HG03108 (cell line): ENCODE results near the gene TNRC18.
"Not testable (repeated sequence)": the region's sequence is repeated elsewhere in the genome, so short reads cannot be mapped to it uniquely, and the experiment has no call there.

Source experiments
- ATAC-seq: cut with Tn5 transposase; IDR thresholded peaks from one replicate; pipeline ENCODE4 v1.9.1; 2021; ENCODE audit warnings: moderate library complexity; ENCODE audit not compliant: unreplicated experiment

The TNRC18 gene

DNA sequence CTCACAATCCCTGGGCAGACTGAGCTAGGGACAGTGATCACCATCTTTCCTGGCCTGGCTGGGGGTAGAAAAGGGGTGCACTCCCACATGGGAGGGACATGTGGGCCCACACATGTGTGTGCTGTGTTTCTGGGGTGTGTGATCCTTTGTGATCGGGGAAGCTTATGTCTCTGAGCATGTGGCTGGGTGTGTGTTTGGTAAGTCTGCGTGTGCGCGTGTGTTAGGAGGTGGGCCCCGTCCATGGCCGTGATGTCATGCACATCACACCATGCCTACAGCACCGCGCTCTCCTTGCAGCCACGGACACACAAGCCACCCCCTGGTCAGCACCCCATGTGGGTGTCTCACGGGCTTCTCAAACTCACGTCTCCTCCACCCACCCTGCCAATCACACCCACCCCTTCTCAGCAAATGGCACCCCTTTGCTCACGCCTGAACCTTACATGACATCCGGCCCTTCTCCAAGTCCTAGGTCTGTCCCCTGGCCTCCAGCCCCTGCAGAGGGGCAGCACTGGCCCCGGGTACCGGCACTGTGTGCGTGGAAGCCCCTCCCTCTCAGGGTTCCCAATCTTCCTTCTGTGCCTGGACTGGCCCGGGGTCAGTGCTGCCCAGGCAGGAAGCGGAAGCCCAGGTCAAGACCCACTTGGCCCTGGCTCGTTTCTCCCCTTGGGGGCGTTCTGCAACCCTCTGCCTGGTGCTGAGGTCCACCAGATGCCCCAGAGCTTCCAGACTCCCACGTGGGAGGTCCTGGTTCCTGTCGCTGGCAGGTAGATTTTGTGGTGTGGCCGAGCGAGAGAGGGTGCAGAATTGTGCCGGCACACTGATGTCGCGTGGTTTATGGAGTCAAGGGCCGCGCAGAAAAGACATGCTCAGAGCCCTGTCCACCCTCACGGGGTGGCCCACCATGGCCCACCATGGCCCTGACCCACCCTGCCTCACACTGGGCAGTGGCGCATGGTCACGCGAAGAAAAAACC is 128.3 kb downstream of the TNRC18 start:
- no peak for ATAC-seq

DNA sequence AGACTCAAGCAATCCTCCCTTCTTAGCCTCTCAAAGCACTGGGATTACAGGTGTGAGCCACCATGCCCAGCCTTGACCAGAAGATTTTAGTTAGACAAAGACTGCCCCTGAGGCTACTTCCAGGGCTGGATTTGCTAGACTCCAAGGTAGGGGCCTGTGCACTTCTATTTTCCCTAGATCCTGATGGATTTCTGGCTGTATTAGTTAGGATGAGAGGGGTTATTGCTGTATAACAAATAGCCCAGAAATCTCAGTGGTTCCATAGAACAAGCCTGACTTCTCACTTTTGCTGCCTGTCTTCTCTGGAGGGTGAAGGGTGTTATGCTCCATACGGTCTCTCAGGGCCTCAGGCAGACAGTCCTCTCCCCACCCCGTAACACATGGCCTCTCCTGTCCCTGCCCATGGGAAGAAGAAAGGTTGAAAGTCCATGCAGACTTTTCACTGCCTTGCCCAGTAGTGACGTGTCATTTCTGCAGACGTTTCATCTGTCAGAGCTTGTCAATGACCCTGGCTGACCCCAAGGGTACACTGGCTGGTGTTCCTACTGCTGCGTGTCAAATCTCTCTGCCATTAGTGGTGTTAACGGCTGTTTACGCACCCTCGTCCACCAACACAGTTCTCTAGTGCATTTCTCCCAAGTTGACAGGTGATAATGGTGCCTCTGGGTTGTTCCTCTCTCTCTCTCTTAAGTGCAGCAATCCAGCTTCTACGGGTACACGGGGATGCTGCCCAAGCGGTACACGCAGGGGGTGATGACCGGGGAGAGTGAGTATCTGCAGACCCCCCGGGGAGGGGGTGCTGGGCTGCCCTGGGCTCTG is 129.3 kb downstream of the TNRC18 start:
- no peak for ATAC-seq

DNA sequence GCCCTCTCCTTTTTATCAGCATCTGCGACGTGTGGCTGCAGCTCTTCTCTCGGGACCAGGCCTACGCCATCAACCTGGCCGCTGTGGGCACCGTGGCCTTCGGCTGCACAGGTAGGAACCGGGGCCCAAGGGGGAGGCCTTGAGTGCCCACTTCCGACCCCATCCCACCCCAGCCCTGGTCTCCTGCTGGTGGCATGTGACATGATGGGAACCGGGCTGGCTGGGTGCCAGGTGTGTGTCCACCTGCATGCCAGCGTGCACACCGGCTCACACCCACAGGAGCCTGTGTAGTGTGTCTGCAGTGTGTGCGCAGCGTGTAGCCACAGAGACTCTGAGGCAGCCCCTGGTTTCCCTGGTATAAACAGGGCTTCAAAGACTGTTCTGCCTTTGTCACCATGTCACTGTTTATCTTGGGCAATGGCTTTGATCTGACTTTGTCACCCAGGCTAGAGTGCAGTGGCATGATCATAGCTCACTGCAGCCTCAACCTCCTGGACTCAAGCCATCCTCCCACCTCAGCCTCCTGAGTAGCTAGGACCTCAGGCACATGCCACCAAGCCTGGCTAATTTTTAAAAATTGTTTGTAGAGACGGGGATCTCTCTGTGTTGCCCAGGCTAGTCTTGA is 131.8 kb downstream of the TNRC18 start:
- ATAC-seq, result not testable (repeated sequence)

DNA sequence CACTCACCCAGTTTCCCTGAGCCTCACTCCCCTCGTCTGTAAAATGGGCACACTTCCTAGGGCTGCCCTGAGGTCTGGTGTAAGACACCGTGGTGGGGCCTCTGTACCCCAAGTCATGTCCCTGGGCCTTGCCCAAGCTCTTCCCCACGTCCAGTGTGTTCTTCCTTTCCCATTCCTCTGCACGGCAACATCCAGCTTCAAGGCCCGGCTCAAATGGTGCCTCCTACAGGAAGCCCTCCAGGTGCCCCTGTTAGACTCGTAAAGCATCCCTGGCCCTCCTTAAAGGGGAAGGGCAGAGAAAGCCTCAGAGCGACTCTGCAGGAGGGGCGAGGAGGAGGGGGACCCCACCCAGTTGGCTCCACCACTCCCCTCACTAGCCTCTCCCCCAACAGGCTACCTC is 132.3 kb downstream of the TNRC18 start:
- no peak for ATAC-seq

DNA sequence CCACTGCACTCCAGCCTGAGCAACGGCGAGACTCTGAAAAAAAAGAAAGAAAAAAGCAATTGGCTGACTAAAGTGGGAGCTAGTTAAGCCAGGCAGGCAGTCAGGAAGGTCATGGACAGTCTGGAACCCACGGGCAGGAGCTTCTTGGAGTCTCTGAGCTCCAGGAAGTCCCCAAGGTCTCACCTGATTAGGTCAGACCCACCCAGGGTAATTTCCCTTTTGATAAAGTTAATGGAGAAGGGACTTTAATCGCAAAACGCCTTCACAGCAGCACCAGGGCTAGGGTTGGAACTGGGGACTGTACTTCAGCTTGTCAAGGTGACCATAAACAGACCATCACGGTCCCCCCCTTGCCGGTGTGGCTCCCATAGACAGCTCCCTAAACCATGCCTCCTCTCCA is 134.3 kb downstream of the TNRC18 start:
- no peak for ATAC-seq

DNA sequence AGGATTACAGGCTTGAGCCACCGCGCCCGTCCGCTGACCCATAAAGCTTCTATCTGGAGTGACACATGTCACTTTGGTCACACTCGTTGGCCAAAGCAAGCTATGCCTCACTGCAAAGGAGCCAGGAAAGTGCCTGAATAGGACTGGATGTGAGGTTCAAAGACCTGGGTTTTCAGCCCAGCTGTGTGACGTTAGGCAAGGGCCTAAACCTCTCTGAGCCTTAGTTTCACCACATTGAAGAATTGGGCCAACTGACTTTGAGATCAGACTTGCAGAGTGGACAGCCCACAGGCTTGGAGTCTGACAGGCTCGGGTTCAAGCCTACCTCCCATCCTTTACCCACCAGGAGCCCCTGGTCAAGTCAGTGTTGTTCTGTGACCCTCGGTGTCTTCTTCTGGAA is 135.1 kb downstream of the TNRC18 start:
- ATAC-seq, result not testable (repeated sequence)

DNA sequence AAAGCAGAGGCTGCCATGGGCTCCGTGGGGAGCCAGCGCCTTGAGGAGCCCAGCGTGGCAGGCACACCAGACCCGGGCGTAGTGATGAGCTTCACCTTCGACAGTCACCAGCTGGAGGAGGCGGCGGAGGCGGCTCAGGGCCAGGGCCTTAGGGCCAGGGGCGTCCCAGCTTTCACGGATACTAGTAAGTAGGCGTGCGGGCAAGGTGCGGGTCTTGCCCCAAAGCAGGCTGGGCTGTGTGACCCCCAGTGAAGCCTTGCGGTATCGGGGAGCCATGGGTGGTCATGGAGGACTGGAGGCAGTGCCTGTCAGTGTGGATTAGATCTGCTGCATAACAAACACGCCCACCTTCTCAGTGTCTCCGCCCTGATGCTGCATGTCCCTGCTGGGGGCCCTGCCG is 135.8 kb downstream of the TNRC18 start:
- ATAC-seq, result no peak

DNA sequence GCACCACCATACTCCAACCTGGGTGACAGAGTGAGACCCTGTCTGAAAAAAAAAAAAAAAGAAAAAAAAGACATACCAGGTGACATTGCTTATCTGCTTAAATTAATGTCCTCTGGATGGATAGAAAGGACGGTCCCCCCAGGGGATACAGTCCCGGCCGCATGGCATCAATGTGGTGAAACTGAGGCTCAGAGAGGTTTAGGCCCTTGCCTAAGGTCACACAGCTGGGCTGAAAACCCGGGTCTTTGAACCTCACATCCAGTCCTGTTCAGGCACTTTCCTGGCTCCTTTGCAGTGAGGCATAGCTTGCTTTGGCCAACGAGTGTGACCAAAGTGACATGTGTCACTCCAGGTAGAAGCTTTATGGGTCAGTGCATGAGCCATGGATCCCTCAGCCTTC is 136.3 kb downstream of the TNRC18 start:
- not testable (repeated sequence) for ATAC-seq

DNA sequence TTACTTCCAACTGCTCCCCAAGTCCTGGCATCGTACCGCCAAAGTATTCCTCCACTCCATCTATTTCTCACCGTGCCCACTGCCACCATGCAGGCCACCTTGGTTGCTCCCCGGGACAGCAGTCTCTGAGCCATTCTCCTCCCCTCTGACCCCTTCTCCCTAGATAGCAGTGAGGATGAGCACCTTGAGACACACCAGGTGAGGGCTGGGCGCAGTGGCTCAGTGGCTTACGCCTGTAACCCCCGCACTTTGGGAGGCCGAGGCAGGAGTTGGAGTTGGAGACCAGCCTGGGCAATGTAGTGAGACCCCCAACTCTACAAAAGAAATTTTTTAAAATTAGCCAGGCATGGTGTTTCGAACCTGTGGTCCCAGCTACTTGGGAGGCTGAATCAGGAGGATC is 136.7 kb downstream of the TNRC18 start:
- no peak for ATAC-seq

DNA sequence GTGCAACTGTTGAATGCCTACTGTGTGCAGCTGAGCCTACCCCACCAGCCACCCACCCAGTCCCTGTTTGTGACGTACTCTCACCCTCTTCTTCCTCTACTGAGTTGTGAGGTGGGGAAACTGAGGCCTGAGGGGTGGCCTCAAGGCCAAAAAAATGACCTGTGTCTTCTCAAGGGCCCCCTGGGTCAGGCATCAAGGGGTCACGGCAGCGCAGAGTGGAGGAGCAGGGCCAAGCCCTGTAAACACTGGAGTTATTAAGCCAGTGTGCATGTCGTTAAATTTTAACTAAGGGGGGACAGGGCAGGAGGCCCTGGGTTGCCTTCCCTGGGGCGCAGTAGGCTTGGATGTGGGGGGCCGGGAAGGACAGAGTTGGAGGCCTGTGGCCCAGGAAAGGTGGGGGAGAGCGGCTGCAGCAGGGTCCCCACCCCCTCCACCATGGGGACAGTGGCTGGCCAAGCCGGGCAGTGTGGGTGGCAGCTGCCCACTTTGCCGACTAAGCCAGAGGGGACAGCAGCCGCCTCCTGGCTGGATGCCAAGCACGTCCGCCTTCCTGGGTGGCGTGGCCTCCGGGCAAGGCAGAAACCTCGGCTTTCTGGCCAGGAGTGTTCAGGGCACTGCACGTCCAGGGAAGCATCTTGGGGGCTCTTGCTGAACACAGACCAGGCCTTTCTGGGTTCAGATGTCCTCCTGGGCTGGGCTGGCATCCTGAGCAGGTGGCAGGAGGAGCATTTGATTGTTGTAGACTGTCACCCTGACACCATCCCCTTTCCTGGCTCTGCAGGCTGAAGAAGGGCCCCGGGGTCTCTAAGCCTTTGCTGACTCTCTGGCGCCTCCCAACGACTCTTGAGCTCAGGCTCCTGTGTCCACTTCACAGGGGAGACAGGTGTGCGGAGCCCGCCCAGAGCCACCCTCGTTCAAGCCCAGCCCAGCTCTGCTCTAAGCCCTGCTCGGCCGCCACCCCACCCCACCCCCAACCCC is 139.0 kb downstream of the TNRC18 start:
- no peak for ATAC-seq

DNA sequence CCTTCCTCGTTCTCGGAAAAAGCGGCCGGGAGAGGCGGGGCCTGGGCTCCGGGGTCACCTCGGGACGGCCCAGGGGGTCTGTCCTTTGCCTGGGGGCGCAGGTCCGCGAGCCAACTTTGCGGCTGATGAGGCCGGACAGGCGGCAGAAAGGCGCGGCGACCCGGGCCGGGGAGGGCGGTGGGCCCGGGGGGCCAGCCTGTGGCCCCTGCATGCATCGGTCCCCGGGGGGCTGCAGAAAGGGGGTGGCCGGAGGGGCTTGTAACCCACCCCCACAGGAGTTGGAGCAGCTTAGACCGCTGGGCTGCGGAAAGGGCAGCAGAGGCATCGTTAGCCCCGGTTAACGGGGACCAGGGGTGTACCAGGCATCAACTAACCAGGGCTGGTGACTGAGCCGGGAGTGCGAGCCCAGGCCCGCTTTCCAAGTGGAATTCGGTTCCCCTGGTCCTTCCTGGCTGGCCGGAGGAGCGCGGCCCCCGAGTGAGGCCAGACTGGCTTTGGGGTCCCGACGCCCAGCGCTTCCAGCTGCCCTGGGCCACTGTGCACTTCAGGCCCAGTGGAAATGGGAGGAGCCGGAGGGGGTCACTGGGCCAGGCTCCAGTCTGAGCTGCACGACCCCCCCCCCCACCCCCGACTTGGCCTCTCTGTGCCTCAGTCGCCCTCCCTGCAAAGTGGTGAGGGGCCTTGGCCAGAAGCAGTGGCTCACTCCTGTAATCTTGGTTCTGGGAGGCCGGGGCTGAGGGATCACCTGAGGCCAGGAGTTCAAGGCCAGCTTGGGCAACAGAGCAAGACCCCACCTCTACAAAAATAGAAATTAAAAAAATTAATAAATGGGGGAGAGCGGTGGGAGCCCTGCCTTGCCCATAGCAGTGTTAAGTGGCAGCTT is 140.0 kb downstream of the TNRC18 start:
- no peak for ATAC-seq

DNA sequence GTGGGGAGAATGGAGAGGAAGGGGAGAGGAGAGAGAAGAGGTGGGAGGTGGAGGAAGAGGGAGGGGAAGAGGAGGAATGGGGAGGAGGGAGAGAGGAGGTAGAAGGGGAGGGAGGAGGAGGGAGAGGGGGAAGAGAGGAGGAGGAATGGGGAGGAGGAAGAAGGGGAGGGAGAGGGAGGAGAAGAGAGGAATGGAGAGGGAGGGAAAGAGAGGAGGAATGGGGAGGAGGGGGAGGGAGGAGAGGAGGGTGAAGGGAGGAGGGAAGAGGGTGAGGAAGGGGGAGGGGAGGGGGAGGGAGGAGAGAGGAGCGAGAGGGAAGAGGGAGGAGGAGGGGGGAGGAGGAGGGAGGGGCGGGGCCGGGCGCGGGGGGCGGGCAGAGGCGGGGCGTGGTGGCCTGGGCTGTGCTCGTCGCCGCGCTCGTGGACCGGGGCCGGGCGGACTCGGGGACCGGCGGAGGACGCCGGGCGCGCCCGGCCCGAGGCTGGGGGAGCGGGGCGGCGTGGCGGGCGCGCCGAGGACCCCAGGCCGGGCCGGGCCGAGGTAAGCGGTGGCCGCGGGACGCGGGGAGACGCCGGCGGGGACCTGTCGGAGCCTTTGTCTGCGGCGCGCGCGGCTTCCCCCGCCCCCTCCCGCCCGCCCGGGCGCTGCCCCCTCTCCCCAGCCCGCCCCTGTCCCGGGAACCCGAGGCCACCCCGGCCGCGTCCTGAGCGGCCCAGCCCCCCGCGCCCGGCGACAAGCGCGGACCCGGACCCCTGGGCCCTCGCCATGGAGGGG is 140.9 kb downstream of the TNRC18 start, which contains the start of gene SLC29A4:
TSS of gene SLC29A4 (plus strand) at position 401 of the 774 bp plus-strand sequence. CDS start 4,874 bp downstream, outside the sequence.
- no peak for ATAC-seq

DNA sequence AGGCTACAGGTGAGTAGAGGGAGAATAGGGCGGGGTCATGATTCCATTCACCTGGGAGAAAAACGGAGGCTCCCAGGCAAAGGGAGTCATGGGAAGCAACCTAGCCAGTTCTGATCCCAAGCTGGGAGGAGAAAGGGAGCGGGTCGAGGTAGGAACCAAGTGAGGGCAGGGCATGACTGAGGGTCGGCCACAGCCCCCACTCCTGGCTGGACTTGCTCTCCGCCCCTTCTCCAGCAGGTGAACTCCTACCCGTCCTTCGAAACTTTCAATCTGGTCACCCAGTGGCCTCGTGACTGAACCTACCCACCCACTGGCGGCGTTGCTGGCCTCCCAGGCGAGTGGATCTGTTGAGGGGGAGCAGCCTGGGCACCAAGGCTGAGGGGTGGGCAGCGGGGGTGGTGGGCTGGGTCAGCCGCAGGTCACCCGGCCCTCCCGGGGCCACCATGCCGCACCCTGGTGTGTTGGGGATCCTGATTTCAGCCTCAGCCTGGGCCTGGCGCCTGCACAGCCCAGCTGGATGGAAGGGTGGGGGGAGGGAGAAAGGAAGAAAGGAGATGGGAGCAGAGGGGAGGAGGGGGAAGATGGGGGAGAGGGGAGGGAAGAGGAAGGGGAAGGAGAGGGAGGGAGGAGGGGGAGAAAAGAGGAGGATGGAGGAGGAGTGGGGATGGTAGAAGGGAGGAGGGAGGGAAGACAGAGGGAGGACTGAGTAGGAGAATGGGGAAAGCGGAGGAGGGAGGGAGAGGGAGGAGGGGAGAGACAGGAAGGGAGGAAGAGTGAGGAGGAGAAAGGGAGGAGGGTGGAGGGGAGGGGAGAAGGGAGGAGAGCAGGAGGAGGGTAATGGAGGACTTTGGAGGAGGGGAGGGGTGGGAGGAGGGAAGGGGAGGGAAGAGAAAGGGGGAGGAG is 141.8 kb downstream of the TNRC18 start:
- not testable (repeated sequence) for ATAC-seq

DNA sequence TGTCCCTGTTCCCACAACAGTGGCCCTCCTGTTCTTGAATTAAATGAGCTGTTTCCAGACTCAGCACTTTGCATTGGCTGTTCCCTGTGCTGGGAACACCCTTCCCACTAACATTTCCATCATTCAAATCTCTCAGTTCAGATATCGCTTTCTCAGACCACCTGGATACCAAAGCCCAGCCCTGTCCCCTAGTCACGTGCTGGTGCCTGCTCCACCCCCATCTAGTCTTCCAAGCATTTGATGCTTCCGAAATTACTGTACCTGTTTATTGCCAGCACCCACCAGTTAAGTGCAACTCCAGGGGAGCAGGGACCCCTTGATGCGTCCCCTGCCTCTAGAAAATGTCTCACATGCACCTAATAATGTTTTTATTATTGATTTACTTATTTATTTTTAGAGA is 143.9 kb downstream of the TNRC18 start:
- ATAC-seq, result no peak

DNA sequence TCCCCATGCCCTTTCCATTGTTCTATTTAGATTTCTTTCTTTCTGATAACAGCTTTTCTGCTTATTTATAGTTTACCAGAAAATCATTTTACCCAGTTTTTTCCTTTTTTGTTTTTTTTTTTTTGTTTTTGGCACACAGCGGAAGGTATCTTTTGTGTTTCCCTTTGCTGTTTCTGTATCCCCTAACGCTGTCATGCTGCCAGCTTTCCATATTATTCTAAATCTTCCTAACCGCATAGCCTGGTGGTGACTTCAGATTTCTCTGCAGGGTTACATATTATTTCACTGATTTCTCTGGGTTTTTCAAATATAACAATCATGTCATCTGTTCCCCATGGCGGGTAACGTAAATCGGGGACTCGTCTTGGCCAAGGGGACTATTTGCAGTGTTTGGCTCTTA is 144.9 kb downstream of the TNRC18 start:
- no peak for ATAC-seq

DNA sequence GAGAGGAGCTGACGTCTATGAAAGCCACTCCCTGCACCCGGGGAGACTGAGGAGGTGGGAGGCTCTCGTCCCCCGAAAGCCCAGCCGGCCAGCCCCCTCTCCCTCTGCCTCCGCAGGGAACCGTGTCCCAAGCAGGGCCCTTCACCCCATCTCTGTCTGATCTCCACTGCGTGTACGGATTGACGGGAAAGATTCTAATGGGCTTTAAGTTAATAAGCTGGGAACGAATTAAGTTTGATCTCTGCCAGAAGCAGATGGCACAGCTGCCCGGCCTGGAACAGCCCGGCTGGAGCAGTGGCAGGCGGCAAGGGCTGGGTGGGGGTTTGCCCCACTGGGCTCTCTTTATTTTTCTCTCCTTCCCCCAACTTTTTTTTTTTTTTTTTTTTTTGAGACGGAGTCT is 147.0 kb downstream of the TNRC18 start:
- ATAC-seq, result no peak

DNA sequence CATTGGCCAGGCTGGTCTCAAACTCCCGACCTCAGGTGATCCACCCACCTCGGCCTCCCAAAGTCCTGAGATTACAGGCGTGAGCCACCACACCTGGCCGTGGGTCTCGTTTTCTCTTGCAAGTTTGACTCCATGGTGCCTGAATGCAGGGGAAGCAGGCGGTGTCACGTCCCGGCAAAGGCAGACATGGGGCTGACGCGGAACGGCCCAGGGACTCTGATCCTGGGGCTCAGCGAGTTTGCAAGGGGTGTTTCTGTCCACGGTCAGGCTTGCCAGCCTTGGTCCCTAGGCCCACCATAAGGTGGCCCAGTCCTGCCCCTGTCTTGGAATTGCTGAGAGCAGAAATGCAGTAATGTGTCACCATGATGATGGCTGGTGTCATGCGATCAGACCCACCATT is 147.5 kb downstream of the TNRC18 start:
- not testable (repeated sequence) for ATAC-seq
